ENCODE data around the gene NAP1L5.

Gene NAP1L5, protein sequence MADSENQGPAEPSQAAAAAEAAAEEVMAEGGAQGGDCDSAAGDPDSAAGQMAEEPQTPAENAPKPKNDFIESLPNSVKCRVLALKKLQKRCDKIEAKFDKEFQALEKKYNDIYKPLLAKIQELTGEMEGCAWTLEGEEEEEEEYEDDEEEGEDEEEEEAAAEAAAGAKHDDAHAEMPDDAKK

DNA sequence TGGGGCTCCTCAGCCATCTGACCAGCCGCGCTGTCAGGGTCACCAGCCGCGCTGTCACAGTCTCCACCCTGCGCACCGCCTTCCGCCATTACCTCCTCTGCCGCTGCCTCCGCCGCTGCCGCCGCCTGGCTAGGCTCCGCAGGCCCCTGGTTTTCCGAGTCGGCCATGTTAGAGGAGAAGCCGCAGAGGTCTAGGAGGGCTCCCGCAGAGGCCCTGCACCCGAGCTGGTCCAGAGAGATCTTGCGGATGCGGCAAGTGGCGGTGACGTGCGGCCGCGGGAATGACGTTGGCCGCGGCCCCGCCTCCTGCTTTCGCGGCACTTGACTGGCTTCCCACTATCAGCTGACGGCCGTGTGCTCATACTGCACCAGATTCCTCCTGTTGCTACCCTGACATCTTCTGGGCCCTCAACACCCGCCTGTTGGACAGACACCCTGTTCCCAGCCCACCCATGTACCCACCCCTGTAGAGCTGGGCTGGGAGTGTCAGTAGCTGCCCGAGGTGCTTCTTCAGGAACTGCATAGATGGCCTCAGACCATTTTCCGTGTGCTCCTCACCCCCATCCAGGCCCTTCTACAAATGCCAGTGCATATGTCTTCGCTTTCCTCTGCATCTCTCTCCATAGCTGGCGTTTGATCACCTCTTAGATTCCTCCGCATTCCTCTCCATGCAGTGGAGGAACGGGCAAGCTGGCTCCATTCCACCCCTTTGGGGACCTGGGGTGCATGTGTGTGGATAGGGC lies at the start of gene NAP1L5:
Gene NAP1L5 (minus strand): TSS at position 242 of the 742 bp plus-strand sequence. CDS start 75 bp downstream, at position 167.
- TF ChIP-seq CTCF (IDR thresholded peaks at IDR 0.05; ENCODE audit: poor library complexity, severe bottlenecking), result no peak
- no peaks in the 10 kb centered on the region for H3K27me3 ChIP-seq (ENCODE audit: insufficient read depth, poor library complexity, severe bottlenecking)
- no peak for ATAC-seq (ENCODE audit: low read depth)
- H3K4me3 ChIP-seq (ENCODE audit: severe bottlenecking), result no peak within 1 kb of the TSS
- peaks cover 54% of the 10 kb centered on the region for H3K36me3 ChIP-seq (ENCODE audit: low read depth)
- no peak within 1 kb of the TSS for H3K27ac ChIP-seq (ENCODE audit: poor library complexity, severe bottlenecking)
- H3K4me1 ChIP-seq (ENCODE audit: insufficient read depth, poor library complexity, severe bottlenecking), result no peaks in the 10 kb centered on the region
- DNase-seq (ENCODE audit: low spot score), result no peak
- H3K9me3 ChIP-seq (ENCODE audit: severe bottlenecking), result no peaks in the 10 kb centered on the region

GRCh38 chr4:88747351-88747750 lies 49.7 kb upstream of the NAP1L5 start:
- no peak for ATAC-seq (ENCODE audit: low read depth)
- Histone ChIP-seq H3K9me3 (ENCODE audit: severe bottlenecking) (no peaks in the 10 kb centered on the region), H3K4me3 (ENCODE audit: severe bottlenecking) (no peak overlapping the region), H3K4me1 (ENCODE audit: insufficient read depth, poor library complexity, severe bottlenecking) (peaks cover 13% of the 10 kb centered on the region), H3K27me3 (ENCODE audit: insufficient read depth, poor library complexity, severe bottlenecking) (no peaks in the 10 kb centered on the region), H3K27ac (ENCODE audit: poor library complexity, severe bottlenecking) (no peak overlapping the region), H3K36me3 (ENCODE audit: low read depth) (no peaks in the 10 kb centered on the region)
- no peak for DNase-seq (ENCODE audit: low spot score)
- TF ChIP-seq CTCF (IDR thresholded peaks at IDR 0.05; ENCODE audit: poor library complexity, severe bottlenecking), result no peak

DNA sequence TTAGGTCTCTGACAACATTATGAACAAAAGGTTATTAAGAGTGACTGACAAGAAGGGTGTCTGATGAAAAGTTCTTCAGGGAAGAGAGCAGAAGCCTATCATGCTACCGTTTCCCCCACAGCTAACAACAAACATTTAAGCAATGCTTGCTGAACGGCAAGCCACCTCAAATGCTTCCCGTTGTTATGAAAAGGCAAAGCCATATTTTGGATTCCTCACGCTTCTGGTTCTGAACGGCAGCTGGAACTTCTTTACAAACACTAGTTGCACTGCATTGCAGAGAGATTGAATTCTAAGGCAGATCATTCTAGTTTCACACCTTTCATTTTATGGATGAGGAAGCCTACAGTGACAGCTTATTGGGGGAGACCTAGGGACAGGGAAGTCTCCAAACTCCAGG lies 48.6 kb upstream of the NAP1L5 start:
- no peaks in the 10 kb centered on the region for H3K36me3 ChIP-seq (ENCODE audit: low read depth)
- no peak for ATAC-seq (ENCODE audit: low read depth)
- H3K4me3 ChIP-seq (ENCODE audit: severe bottlenecking), result no peak overlapping the region
- no peak for DNase-seq (ENCODE audit: low spot score)
- H3K27ac ChIP-seq (ENCODE audit: poor library complexity, severe bottlenecking), result no peak overlapping the region
- no peaks in the 10 kb centered on the region for H3K27me3 ChIP-seq (ENCODE audit: insufficient read depth, poor library complexity, severe bottlenecking)
- H3K4me1 ChIP-seq (ENCODE audit: insufficient read depth, poor library complexity, severe bottlenecking), result peaks cover 3% of the 10 kb centered on the region
- no peak for TF ChIP-seq CTCF (IDR thresholded peaks at IDR 0.05; ENCODE audit: poor library complexity, severe bottlenecking)
- H3K9me3 ChIP-seq (ENCODE audit: severe bottlenecking), result no peaks in the 10 kb centered on the region

GRCh38 chr4:88745581-88746163 lies 48.0 kb upstream of the NAP1L5 start:
- Histone ChIP-seq H3K27me3 (ENCODE audit: insufficient read depth, poor library complexity, severe bottlenecking) (no peaks in the 10 kb centered on the region), H3K27ac (ENCODE audit: poor library complexity, severe bottlenecking) (no peak overlapping the region), H3K36me3 (ENCODE audit: low read depth) (no peaks in the 10 kb centered on the region), H3K4me3 (ENCODE audit: severe bottlenecking) (no peak overlapping the region), H3K4me1 (ENCODE audit: insufficient read depth, poor library complexity, severe bottlenecking) (no peaks in the 10 kb centered on the region), H3K9me3 (ENCODE audit: severe bottlenecking) (no peaks in the 10 kb centered on the region)
- ATAC-seq (ENCODE audit: low read depth), result no peak
- TF ChIP-seq CTCF (IDR thresholded peaks at IDR 0.05; ENCODE audit: poor library complexity, severe bottlenecking), result no peak
- DNase-seq (ENCODE audit: low spot score), result no peak
